HG03097 (cell line): ENCODE results near the gene PPP1R7.

Experiments used
- ATAC-seq: cut with Tn5 transposase; IDR thresholded peaks from one replicate; pipeline ENCODE4 v1.9.1; 2021; ENCODE audit not compliant: unreplicated experiment, low FRiP score

Gene PPP1R7

DNA sequence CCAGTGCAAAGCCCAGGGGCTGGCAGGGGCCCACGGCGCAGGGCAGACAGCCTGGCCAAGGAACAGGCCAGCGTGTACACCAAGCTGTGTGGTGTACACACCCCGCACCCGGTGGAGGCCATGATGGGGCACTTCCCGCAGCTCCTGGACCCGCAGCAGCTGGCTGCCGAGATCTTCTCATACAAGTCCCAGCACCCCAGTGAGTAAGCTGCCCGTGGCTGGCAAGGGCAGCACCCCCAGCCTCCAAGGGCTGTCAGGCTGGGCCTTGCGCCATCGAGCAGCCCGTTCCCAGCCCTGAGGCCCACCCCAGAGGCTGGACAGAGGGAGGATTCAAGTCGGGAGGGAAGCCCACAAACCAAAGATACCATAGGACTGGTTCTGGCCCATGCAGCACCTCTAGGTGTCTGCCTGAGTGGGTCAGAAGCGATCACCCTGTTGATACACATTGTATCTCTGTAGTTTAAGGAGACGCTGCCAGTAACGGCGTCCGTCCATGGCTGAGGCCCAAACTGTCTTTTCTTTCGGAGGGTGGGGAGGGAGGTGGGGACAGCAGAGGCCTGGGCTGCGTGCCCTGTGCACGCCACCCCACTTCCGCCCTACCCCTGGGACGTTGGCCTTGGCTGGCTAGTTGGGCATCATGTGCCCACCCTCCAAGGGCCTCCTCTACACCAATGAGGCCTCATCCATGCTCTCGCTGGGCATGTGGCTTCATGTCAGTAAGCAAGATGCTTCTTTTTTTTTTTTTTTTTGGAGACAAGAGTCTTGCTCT is 31.3 kb upstream of the PPP1R7 start:
- ATAC-seq = no peak

DNA sequence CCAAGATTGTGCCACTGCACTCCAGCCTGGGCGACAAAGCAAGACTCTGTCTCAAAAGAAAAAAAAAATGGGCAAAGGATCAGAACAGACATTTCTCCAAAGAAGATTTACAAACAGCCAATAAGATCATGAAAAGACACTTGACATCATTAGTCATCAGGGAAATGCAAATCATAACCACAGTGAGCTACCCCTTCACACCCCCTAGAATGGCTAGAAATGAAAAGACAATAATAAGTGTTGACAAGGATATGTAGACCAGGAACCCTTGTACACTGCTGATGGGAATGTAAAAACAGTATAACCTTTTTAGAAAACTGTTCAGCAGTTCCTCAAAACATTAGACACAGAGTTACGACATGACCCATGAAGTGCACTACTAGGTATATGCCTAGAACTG is 29.8 kb upstream of the PPP1R7 start:
- no peak for ATAC-seq

- ATAC-seq = no peak
Observed at GRCh38 chr2:241121008-241121407, 29.3 kb upstream of the PPP1R7 start.

DNA sequence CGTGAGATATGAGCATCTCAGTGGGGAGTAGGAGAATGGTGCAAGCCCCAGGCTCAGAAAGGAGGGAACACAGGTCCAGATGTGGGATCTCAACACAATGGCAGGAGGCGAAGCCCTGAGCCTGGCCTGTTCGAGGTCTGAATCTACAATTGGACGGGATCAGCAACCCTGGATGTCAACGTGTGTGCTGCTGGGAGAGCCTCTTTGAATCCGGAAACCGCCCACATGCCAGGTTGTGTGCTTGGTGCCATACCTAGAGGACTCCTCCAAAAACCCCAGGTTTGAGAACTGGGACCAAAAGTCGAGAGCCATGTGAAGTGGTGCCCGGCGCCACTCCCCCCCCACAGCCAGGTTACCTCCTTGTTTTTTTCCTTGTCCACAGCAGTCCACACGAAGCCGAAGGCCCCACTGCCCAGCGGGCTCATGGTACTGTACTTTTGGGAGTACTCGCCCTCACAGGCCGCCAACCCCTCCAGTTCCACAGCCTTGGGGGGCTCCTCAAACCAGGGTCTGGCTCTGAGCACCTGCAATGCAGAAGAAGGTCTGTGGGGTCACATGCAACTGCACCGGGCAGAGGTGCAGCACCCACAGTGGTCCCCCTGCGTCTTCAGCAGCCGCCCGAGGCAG is 27.8 kb upstream of the PPP1R7 start:
- ATAC-seq = no peak

- ATAC-seq = no peak
Observed at GRCh38 chr2:241123816-241124536, 26.3 kb upstream of the PPP1R7 start.

DNA sequence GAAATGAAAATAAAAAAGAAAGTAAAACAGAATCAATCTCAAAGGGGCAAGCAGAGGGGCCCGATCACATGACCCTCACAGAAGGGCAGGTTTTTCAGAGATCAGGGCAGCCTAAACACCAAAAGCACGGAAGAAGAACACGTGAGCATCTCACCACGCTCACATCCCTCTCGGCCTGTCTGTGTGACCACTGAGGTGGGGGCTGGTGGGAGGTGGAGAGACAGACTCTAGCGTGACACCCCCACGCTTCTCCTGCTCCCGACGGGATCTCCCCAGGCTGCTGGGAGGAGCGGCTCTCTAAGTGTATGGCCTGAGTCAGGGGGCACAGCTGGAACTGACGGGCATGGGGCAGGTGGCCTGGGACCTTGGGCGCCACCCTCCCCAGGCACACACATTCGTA is 24.6 kb upstream of the PPP1R7 start:
- ATAC-seq = no peak

GRCh38 chr2:241126201-241126611 is 24.1 kb upstream of the PPP1R7 start:
- no peak for ATAC-seq

- ATAC-seq = no peak
Observed at GRCh38 chr2:241126771-241127202, 23.5 kb upstream of the PPP1R7 start.

DNA sequence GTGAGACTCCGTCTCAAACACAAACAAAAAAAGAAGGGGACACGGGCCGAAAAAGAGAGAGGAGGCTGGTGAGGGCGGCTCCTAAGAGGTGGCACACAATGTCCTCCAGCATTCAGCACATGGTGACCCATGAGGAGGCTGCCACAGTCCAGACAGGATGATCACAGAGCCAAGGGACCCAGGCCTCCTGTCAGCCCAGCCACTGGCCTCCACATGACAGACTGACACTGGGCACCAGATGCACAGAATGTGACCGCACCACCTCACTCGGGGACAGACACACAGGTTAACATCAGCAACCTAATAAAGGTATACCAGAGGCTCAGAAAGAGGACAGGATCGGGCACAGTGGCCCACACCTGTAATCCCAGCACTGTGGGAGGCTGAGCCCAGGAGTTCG is 22.0 kb upstream of the PPP1R7 start:
- no peak for ATAC-seq

DNA sequence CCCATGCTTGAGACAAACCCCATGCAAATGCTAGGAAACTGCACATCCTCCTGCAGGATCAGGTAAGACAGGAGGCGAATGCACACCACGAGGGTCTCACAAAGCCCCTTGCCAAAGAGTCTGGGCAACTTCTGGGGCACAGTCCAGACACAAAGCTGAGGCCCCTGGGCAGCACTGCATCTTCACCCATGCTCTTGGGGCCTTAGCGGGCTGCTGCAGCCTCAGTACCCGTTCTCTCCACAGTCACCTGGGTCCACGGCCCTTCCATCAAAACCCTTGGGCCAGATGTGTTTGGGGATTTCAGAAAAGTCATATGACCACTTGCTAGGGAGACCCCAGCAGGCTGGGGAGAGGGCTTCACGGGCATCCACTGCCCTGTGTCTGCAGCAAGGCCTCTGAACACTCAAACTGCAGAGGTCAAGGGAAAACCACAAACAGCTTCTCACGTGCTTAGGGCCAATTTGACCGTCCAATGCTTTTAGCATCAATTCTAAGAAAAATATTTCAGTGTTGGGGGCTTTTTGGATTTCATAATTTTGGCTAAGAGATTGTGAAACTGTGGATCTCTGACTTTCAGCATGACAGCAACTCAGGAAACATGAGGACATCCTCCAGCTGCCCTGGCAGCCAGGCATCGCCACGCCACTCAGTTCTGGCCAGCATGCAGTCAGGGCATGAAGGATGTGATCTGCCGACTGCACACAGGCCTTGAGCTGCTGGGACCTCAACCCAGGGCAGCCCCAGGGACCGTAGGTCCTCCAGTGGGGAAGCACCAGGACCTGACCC is 21.0 kb upstream of the PPP1R7 start:
- no peak for ATAC-seq

- ATAC-seq = no peak
Observed at GRCh38 chr2:241130316-241130715, 20.0 kb upstream of the PPP1R7 start.

- ATAC-seq = no peak
Observed at GRCh38 chr2:241131531-241131930, 18.7 kb upstream of the PPP1R7 start.

DNA sequence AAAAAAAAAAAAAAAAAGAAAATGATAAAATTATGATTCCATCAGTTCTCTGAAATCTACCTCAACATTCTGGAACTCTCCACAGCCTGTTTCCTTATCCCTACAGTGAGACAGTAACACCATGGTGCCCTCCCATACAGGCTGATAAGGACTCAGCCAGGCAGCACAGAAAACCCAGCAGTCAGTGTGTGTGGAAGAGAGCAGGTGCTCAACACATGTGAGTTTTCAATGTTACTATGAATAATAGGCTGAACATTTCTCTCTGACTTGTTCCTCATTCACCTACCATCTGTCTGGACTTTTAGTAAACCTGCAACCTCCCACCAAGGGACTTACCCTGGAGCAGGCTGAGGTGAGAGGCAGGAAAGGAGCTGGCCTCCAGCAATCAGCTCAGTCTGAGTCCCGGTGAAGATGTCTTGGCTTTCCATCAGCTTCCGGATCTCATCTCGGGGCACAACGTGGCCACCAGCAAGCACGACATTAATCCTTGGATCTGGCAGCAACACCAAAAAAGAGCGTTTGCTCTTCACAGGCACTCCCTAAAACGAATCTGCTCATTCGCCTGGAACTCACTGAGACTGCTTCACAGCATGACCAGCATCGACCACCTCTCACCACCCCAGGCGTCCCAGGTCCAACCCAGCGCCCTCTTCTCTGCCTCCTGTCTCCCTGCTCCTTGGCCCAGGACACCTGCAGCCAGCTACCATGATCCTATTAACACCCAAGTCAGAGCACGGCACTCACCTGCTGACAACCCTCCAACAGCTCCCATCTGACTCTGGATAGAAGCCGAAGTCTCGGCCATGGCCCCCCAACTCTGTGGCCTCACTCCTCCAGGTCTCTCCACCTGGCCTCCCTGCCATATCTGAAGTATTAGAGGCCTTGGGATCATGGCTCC is 17.5 kb upstream of the PPP1R7 start:
- ATAC-seq = no peak

DNA sequence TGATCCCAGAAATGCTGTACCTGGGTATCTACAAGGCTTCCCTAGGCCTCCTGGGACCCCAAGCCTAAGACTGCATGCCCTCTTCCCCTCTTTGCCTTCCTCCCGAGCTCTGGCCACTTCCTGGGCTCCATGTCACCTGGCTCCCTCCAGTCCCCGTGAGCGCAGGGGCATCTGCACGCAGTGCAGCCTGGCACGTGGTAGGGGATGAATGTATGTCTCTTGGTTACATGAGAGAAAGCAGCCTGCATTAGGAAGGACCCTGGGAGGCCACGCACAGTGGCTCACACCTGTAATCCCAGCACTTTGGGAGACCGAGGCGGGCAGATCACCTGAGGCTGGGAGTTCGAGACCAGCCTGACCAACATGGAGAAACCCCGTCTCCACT is 16.8 kb upstream of the PPP1R7 start:
- ATAC-seq = no peak

- ATAC-seq = no peak
Observed at GRCh38 chr2:241134711-241135110, 15.6 kb upstream of the PPP1R7 start.

DNA sequence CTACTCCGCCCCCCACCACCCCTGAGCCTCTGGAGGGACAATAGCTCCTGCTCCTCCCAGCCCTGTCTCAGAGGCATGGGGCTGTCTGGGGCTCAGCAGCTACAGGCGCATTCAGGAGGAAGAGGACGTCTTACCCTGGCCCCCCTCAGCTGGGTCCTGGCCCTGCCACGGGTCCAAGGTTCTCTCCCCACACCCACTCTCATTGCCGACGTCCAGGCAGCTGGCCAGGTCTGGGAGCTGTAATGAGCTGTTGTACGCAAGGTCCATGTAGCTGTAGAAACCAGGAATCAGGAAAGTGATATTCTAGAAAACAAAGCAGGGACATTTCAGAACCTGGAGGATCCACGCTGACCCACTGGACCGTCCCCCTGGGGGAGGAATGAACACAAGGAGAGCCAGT is 14.5 kb upstream of the PPP1R7 start:
- no peak for ATAC-seq

GRCh38 chr2:241136191-241136590 is 14.1 kb upstream of the PPP1R7 start:
- no peak for ATAC-seq

DNA sequence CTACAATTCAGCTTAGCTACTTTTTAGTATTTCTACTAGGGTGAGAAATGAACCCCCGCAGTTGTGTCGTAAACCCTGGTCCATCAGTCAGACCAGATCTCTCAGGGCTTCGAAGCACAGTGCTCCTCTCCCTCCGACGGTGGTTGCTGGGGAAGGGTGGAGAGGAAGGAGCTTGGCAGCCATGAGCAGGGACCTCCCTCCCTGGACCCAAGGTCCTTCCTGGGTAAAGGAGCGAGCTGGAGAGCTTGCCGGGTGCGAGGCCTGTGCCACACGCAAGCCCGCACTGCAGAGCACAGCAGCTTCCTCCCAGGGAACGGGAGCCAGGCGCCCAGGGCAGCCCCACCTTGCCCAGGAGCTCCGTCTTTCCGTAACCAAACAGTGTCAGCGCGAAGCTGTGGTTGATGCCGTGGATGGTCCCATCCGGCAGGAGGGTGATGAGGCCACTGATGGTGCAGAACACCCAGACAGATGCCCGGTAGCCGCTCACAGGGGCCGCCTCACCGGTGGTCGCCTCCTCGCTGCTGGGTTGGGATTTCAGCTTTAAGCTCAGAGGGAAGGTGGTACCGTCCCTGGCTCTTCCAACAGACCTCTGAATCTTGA is 13.5 kb upstream of the PPP1R7 start:
- ATAC-seq = no peak
